Adrenal gland (tissue), 5 donors: ENCODE results near the gene CDIP1.

Source experiments
- CTCF ChIP-seq, 6 experiments: fragments of 450-650 bp in 4 of 6; fragments of 200-600 bp in 2 of 6; sonication (generic) in 1 of 6; IDR thresholded peaks; 1 replicate in 5 of 6; 2 replicates in 1 of 6; pipeline versions ENCODE4 v1.5.1 to v1.8.0; 2016 to 2021; ENCODE audit warnings: antibody characterized with exemption in 6 of 6, mild to moderate bottlenecking in 2 of 6, moderate library complexity in 1 of 6
- POLR2A ChIP-seq, 2 donors: fragments of 450-650 bp; IDR thresholded peaks; one replicate each; pipeline ENCODE4 v1.6.1; 2017; ENCODE audit warnings: antibody characterized with exemption in 2 of 2, mild to moderate bottlenecking in 2 of 2, moderate library complexity in 1 of 2
- donor health status: DM: no; HTN: no; CAD: no.

- TF ChIP-seq POLR2A (IDR thresholded peaks at IDR 0.05) (no peak), CTCF (IDR thresholded peaks at IDR 0.05) (no peak)
Measured at GRCh38 chr16:4509420-4509819, 29.2 kb downstream of the CDIP1 start.
